ENCODE results near the gene C14orf180.
"Not testable (repeated sequence)": the region's sequence is repeated elsewhere in the genome, so short reads cannot be mapped to it uniquely, and the experiment has no call there.

Gene C14orf180

GRCh38 chr14:104573930-104574329 is 5.6 kb upstream of the C14orf180 start:
- H3K4me3 ChIP-seq (ENCODE audit: low read length): no peak overlapping the region
- TF ChIP-seq ZNF274 (IDR thresholded peaks at IDR 0.05; ENCODE audit: low read depth, low read length): no peak

- no peak overlapping the region for H3K4me3 ChIP-seq (ENCODE audit: low read length)
- TF ChIP-seq ZNF274 (IDR thresholded peaks at IDR 0.05; ENCODE audit: low read depth, low read length): no peak
These were observed 5.0 kb upstream of the C14orf180 start for GRCh38 chr14:104574536-104574935.

GRCh38 chr14:104574978-104575583 is 4.5 kb upstream of the C14orf180 start:
- no peak overlapping the region for H3K4me3 ChIP-seq (ENCODE audit: low read length)
- no peak for TF ChIP-seq ZNF274 (IDR thresholded peaks at IDR 0.05; ENCODE audit: low read depth, low read length)

GRCh38 chr14:104576232-104576969 is 3.2 kb upstream of the C14orf180 start:
- TF ChIP-seq ZNF274 (IDR thresholded peaks at IDR 0.05; ENCODE audit: low read depth, low read length): no peak
- H3K4me3 ChIP-seq (ENCODE audit: low read length): no peak overlapping the region

- no peak for TF ChIP-seq ZNF274 (IDR thresholded peaks at IDR 0.05; ENCODE audit: low read depth, low read length)
- no peak overlapping the region for H3K4me3 ChIP-seq (ENCODE audit: low read length)
These were observed 2.6 kb upstream of the C14orf180 start for GRCh38 chr14:104576970-104577332.

- no peak overlapping the region for H3K4me3 ChIP-seq (ENCODE audit: low read length)
- TF ChIP-seq ZNF274 (IDR thresholded peaks at IDR 0.05; ENCODE audit: low read depth, low read length): no peak
These were observed 2.1 kb upstream of the C14orf180 start for GRCh38 chr14:104577426-104577825.

GRCh38 chr14:104577847-104578301 is 1.7 kb upstream of the C14orf180 start:
- no peak for TF ChIP-seq ZNF274 (IDR thresholded peaks at IDR 0.05; ENCODE audit: low read depth, low read length)
- H3K4me3 ChIP-seq (ENCODE audit: low read length): no peak overlapping the region

GRCh38 chr14:104578321-104578720 is 1.2 kb upstream of the C14orf180 start:
- no peak for TF ChIP-seq ZNF274 (IDR thresholded peaks at IDR 0.05; ENCODE audit: low read depth, low read length)

GRCh38 chr14:104579939-104580338 is 375 bp downstream of the C14orf180 start:
- H3K4me3 ChIP-seq (ENCODE audit: low read length): not testable (repeated sequence)

More at GRCh38 chr14:104578321-104578720, 1.2 kb upstream of the C14orf180 start:
- H3K4me3 ChIP-seq (ENCODE audit: low read length): no peak overlapping the region

GRCh38 chr14:104580961-104581360 is 1.4 kb downstream of the C14orf180 start:
- no peak for TF ChIP-seq ZNF274 (IDR thresholded peaks at IDR 0.05; ENCODE audit: low read depth, low read length)
- H3K4me3 ChIP-seq (ENCODE audit: low read length): no peak overlapping the region

- no peak overlapping the region for H3K4me3 ChIP-seq (ENCODE audit: low read length)
- TF ChIP-seq ZNF274 (IDR thresholded peaks at IDR 0.05; ENCODE audit: low read depth, low read length): no peak
These were observed 2.0 kb downstream of the C14orf180 start for GRCh38 chr14:104581521-104581920.

- TF ChIP-seq ZNF274 (IDR thresholded peaks at IDR 0.05; ENCODE audit: low read depth, low read length): no peak
- no peak overlapping the region for H3K4me3 ChIP-seq (ENCODE audit: low read length)
These were observed 2.4 kb downstream of the C14orf180 start for GRCh38 chr14:104582005-104582404.

GRCh38 chr14:104582662-104583061 is 3.1 kb downstream of the C14orf180 start:
- H3K4me3 ChIP-seq (ENCODE audit: low read length): no peak overlapping the region
- TF ChIP-seq ZNF274 (IDR thresholded peaks at IDR 0.05; ENCODE audit: low read depth, low read length): no peak

GRCh38 chr14:104583424-104584306 is 4.1 kb downstream of the C14orf180 start:
- no peak for TF ChIP-seq ZNF274 (IDR thresholded peaks at IDR 0.05; ENCODE audit: low read depth, low read length)
- no peak overlapping the region for H3K4me3 ChIP-seq (ENCODE audit: low read length)

GRCh38 chr14:104584557-104584956 is 5.0 kb downstream of the C14orf180 start:
- H3K4me3 ChIP-seq (ENCODE audit: low read length): no peak overlapping the region
- TF ChIP-seq ZNF274 (IDR thresholded peaks at IDR 0.05; ENCODE audit: low read depth, low read length): no peak

Measured in GM08714 (cell line).